ENCODE measurements around the gene NFIA.

DNA sequence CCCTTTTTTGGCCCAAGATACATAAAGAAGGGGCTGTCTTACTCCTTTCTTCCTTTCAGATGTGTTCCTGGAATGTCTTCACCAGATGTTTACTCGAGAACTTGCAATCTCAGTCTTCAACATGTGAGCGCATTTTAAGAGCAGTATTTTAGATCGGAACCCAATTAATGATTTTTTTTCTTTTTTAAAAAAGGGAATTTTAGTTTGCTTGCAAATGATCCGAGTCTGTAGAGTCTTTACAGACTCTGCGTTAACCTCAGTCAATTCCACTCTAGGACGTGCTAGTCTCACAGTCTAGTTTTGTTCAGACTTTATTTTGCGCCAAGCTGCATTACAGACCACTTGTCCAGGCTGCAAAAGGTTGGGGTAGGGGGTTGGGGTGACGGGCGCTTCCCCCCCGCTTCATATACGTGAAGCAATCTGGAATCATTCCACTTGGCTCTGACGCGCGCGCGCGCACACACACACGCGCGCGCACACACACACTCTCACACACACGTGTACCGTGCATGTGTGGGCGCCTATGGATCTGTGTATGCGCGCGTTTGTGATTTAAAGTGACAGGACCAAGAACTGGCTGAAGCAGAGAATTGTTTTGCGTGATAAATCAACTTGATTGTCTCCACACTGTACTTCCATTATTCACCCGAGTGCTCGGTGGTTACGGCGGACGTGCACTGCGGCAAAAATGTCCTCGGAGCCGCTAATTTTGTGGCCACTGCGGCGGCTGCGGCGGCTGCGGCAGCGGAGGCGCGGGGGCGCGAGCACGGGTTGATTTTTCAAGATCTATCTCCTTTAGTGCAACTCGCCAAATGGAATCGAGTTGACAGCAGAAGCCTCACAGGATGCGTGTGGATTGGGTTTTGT lies 25.6 kb upstream of the NFIA start:
- TF ChIP-seq EZH2 (IDR thresholded peaks at IDR 0.05) (no peak), POLR2AphosphoS5 (IDR thresholded peaks at IDR 0.05; ENCODE audit: borderline replicate concordance, low read depth, low read length) (peak; percentile 53), FOXP2 (optimal IDR thresholded peaks at IDR 0.05; ENCODE audit: control extremely low read depth, extremely low read length, insufficient read depth) (no peak)
